ENCODE data around the gene JAM2. TPM values are rescaled to one million over a fixed set of nuclear protein-coding genes. Genes with fewer than 3 reads are reported as not detected.
"Not testable (repeated sequence)": the region's sequence is repeated elsewhere in the genome, so short reads cannot be mapped to it uniquely, and the experiment has no call there.

JAM2 gene
- total RNA-seq, 1 donor from 2014 or later, result 6.1 TPM

DNA sequence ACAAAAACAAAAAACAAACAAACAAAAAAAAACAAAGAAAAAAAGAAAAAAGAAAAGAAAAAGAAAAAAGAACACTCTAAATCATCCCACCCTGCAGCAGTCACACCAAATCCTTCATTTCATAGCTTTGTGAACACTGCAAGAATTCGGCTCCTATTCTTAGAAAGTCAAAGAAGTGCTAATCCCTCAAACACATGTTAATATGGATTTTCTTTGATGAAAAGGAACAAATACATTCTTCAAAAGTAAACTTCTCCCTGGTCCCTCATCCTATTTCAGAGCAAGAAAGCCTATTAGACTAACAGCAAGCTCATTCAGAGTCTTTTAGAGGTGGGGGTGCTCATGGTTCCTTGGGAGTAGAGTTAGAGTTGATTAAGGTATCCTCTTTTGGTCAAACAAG, 24.6 kb upstream of the JAM2 start:
- DNase-seq (ENCODE audit: extremely low spot score, unreplicated experiment), result no peak
- no peaks in the 10 kb centered on the region for H3K9me3 Mint-ChIP-seq (ENCODE audit: unreplicated experiment)
- H3K27me3 Mint-ChIP-seq (ENCODE audit: unreplicated experiment), result peaks cover 31% of the 10 kb centered on the region
- no peak overlapping the region for H3K4me3 Mint-ChIP-seq (ENCODE audit: unreplicated experiment)
- H3K27ac Mint-ChIP-seq (ENCODE audit: unreplicated experiment), result no peak overlapping the region
- no peaks in the 10 kb centered on the region for H3K4me1 Mint-ChIP-seq (ENCODE audit: unreplicated experiment)
- TF ChIP-seq, protein P1, sequence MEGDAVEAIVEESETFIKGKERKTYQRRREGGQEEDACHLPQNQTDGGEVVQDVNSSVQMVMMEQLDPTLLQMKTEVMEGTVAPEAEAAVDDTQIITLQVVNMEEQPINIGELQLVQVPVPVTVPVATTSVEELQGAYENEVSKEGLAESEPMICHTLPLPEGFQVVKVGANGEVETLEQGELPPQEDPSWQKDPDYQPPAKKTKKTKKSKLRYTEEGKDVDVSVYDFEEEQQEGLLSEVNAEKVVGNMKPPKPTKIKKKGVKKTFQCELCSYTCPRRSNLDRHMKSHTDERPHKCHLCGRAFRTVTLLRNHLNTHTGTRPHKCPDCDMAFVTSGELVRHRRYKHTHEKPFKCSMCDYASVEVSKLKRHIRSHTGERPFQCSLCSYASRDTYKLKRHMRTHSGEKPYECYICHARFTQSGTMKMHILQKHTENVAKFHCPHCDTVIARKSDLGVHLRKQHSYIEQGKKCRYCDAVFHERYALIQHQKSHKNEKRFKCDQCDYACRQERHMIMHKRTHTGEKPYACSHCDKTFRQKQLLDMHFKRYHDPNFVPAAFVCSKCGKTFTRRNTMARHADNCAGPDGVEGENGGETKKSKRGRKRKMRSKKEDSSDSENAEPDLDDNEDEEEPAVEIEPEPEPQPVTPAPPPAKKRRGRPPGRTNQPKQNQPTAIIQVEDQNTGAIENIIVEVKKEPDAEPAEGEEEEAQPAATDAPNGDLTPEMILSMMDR (IDR thresholded peaks at IDR 0.05), result no peak
- H3K36me3 Mint-ChIP-seq (ENCODE audit: unreplicated experiment), result no peaks in the 10 kb centered on the region

DNA sequence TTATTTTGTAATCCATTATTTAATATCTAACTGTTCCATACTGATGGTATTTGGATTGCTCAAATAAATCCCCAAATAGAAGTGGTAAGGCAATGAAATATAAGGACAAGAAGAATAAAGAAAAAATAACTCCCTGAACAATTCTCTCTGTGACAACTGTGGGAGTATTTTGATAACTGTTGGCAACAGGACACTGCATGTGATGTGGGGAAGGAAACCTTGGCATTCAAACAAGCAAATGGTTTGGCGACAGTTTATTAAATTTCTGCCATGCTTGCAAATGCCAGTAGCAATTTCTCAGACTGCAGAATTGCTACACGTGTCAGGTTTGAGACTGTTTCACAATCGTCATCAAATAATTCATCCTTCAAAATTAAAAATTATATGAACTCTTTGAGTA, 23.2 kb upstream of the JAM2 start:
- DNase-seq (ENCODE audit: extremely low spot score, unreplicated experiment), result no peak
- Mint-ChIP-seq H3K4me1 (ENCODE audit: unreplicated experiment) (no peaks in the 10 kb centered on the region), H3K9me3 (ENCODE audit: unreplicated experiment) (no peaks in the 10 kb centered on the region), H3K27ac (ENCODE audit: unreplicated experiment) (no peak overlapping the region), H3K36me3 (ENCODE audit: unreplicated experiment) (no peaks in the 10 kb centered on the region), H3K27me3 (ENCODE audit: unreplicated experiment) (peaks cover 33% of the 10 kb centered on the region), H3K4me3 (ENCODE audit: unreplicated experiment) (no peak overlapping the region)
- TF ChIP-seq, protein P1 (IDR thresholded peaks at IDR 0.05), result no peak

DNA sequence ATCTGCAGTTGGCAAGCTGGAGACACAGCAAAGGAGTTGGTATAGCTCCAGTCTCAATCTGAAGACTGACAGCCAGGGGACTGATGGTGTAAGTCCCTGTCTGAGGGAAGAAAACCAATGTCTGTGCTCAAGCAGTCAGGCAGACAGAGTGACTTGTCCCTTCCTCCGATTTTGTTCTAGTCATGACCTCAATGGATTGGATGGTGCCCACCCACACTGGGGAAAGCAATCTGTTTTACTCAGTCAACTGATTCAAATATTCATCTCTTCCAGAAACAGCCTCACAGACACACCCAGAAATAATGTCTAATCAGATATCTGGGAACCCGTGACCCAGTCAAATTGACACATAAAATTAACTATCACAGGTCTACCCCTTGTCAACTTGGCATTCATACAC, 19.9 kb upstream of the JAM2 start:
- Mint-ChIP-seq H3K27me3 (ENCODE audit: unreplicated experiment) (peaks cover 29% of the 10 kb centered on the region), H3K36me3 (ENCODE audit: unreplicated experiment) (no peaks in the 10 kb centered on the region), H3K4me1 (ENCODE audit: unreplicated experiment) (no peaks in the 10 kb centered on the region), H3K4me3 (ENCODE audit: unreplicated experiment) (no peak overlapping the region), H3K27ac (ENCODE audit: unreplicated experiment) (no peak overlapping the region), H3K9me3 (ENCODE audit: unreplicated experiment) (no peaks in the 10 kb centered on the region)
- no peak for DNase-seq (ENCODE audit: extremely low spot score, unreplicated experiment)
- TF ChIP-seq, protein P1 (IDR thresholded peaks at IDR 0.05), result no peak

DNA sequence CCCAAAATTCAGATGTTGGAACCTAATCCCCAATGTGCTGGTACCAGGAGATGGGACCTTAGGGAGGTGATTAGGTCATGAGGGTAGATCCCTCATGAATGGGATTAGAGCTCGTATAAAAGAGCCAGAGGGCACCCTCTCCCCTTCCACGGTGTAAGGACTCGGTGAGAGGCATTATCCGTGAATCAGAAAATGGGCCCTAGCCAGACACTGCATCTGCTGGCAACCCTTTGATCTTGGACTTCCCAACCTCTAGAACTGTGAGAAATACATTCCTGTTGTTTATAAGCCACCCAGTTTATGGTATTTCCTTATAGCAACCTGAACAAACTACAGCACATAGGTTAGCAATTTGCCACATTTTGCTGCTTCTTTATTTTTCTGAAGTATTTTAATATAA, 14.5 kb upstream of the JAM2 start:
- H3K27me3 Mint-ChIP-seq (ENCODE audit: unreplicated experiment), result peaks cover 10% of the 10 kb centered on the region

DNA sequence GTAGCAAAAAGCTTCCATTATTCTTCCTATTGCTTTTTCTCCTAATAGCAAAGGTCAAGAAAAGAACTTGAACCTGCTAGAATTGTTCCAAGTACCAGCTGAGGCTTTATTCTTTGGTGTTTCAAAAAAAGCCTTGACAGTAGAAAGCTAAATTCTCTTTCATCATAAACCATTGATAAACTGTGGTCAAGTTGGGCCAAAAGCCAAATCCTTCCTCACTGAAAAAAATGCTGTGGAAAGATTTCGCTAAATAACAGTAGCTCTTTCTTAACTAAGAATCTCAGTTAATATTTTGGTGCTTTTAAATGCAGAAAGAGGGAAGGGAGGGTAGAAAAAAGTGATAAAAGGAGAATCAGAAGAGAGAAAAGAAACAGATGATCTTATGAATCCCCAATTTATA, 14.0 kb upstream of the JAM2 start:
- TF ChIP-seq, protein P1 (IDR thresholded peaks at IDR 0.05), result no peak
- no peak for DNase-seq (ENCODE audit: extremely low spot score, unreplicated experiment)
- peaks cover 9% of the 10 kb centered on the region for H3K27me3 Mint-ChIP-seq (ENCODE audit: unreplicated experiment)
- H3K4me3 Mint-ChIP-seq (ENCODE audit: unreplicated experiment), result no peak overlapping the region
- no peaks in the 10 kb centered on the region for H3K9me3 Mint-ChIP-seq (ENCODE audit: unreplicated experiment)
- no peaks in the 10 kb centered on the region for H3K4me1 Mint-ChIP-seq (ENCODE audit: unreplicated experiment)
- no peak overlapping the region for H3K27ac Mint-ChIP-seq (ENCODE audit: unreplicated experiment)
- H3K36me3 Mint-ChIP-seq (ENCODE audit: unreplicated experiment), result no peaks in the 10 kb centered on the region

More for the DNA sequence above, 14.5 kb upstream of the JAM2 start:
- DNase-seq (ENCODE audit: extremely low spot score, unreplicated experiment), result no peak
- Mint-ChIP-seq H3K4me1 (ENCODE audit: unreplicated experiment) (no peaks in the 10 kb centered on the region), H3K27ac (ENCODE audit: unreplicated experiment) (no peak overlapping the region), H3K4me3 (ENCODE audit: unreplicated experiment) (no peak overlapping the region), H3K36me3 (ENCODE audit: unreplicated experiment) (no peaks in the 10 kb centered on the region), H3K9me3 (ENCODE audit: unreplicated experiment) (no peaks in the 10 kb centered on the region)
- TF ChIP-seq, protein P1 (IDR thresholded peaks at IDR 0.05), result no peak

DNA sequence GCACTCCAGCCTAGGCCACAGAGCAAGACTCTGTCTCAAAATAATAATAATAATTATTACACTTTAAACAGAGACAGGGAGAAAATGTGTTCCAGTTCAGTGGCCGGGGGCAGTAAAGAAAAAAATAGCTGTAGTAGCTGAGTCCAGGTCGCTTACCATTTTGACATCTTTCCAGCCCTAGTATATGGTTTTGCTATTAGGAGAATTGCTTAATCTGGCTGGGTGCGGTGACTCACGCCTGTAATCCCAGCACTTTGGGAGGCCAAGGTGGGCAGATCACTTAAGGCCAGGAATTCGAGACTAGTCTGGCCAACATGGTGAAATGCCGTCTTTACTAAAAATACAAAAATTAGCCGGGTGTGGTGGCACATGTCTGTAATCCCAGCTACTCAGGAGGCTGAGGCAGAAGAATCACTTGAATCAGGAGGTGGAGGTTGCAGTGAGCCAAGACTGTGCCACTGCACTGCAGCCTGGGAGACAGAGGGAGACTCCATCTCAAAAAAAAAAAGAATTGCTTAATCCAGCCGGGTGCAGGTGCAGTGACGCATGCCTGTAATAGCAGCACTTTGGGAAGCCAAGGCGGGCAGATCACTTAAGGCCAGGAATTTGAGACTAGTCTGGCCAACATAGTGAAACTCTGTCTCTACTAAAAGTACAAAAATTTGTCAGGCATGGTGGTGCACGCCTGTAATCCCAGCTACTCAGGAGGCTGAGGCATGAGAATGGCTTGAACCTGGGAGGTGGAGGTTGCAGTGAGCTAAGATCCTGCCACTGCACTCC, 13.1 kb upstream of the JAM2 start:
- not testable (repeated sequence) for H3K27me3 Mint-ChIP-seq (ENCODE audit: unreplicated experiment); H3K36me3 Mint-ChIP-seq (ENCODE audit: unreplicated experiment); DNase-seq (ENCODE audit: extremely low spot score, unreplicated experiment); H3K9me3 Mint-ChIP-seq (ENCODE audit: unreplicated experiment); H3K4me1 Mint-ChIP-seq (ENCODE audit: unreplicated experiment); H3K27ac Mint-ChIP-seq (ENCODE audit: unreplicated experiment); H3K4me3 Mint-ChIP-seq (ENCODE audit: unreplicated experiment)
